HG02884 (cell line): ENCODE data around the gene PPM1L.
A peak's percentile ranks its signal among the peaks of the same experiment; 100 is the strongest.

ENCODE experiments used
- ATAC-seq: cut with Tn5 transposase; IDR thresholded peaks from one replicate; pipeline ENCODE4 v1.9.1; 2021; ENCODE audit warnings: mild to moderate bottlenecking, moderate library complexity; ENCODE audit not compliant: unreplicated experiment

Gene PPM1L

GRCh38 chr3:160758929-160759577 lies 3.0 kb downstream of the PPM1L start:
- no peak for ATAC-seq

DNA sequence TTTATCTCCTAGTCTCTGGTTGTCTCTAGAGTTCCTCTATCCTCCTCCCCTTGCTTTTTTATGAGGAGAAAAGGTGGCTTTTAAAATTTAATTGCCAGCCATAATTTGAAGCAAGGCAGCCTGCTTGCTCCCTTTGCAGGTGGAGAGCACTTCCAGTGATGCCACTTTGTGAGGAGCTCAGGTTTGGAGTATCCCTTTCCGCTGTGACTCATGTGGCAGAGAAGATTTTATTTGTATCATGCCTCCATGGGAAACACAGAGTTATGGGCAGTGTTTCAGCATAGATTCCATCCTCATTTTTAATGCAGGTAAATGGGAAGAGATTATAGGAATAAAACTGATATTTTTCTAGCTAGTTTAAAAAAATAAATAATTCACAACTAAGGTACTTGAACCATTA lies 7.0 kb downstream of the PPM1L start:
- no peak for ATAC-seq

DNA sequence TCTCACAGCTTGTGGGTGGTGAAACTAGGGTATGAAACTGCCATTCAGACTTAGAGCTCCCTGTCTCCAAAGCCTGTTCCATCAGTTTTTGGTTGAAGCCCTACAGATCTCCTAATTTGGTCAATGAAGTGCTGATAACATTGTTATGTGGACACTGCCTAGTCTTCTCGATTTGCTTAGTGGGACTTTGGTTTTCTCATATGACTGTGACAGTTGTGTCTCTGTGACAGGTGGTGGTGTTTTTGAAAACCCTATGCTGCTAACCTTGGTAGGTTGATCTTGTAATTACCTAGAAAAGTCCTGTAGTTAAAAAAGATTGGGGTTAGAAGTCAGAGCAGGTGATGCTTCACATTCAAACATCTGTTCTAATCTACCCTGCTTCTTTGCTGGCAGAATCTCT lies 9.2 kb downstream of the PPM1L start:
- no peak for ATAC-seq

- ATAC-seq: no peak
Observed at GRCh38 chr3:160768031-160768430, 12.0 kb downstream of the PPM1L start.

GRCh38 chr3:160768918-160769317 lies 12.9 kb downstream of the PPM1L start:
- ATAC-seq: no peak

- no peak for ATAC-seq
Observed at GRCh38 chr3:160771811-160772459, 15.9 kb downstream of the PPM1L start.

GRCh38 chr3:160773722-160774121 lies 17.7 kb downstream of the PPM1L start:
- ATAC-seq: no peak

DNA sequence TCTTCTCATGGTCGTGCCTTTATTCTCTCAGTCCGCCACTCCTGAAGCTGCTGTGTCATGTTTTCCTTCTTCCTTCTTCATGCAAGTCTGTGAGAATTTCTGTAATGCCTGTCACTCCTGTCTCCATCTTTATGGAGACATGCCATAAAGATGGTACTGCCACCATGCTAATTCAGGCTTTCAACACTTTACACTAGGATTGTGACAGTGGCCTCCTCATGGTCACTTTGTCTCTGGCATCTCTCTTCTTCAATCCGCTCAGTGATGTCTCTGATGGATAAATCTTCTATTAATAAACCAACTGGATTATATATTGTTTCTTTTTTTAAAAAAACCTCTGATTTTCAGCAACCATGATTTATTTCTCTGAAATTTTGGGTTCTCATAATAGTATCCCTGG lies 18.1 kb downstream of the PPM1L start:
- no peak for ATAC-seq

DNA sequence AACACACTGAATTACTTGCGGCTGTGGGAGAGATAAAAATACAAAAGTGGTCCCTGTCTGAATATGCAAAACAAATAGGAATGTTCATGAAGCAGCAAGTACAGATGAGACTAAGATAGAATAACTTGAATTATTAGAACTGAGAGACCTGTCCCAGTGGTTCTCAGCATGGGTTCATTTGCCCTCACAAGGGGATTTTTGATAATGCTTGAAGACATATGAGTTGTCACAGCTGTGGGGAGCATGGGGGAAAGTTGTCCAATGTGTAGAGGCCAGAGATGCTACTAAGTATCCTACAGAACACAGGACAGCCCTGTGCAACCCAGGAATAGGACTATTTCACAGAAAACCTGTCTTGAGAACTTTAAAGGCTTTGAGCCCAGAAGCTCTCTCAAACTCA lies 22.4 kb downstream of the PPM1L start:
- ATAC-seq: no peak

DNA sequence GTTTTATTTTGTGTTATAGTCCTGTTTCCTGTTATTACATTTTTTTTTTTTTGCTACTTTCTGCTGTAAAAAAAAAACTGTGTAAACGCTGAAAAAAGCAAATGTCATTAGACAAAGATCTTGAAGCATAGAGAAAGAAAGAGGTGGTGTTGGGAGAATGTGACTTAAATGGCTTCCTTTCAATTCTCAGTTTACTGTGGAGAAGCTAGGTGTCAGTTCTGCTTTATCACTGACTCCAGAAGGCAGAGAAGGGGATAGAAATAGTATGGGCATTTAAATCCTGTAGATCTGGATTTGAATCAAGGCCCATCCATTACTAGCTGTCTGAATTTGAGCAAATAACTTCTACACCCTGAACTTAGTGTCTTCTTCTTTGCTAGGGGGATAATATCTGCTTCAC lies 23.0 kb downstream of the PPM1L start:
- ATAC-seq: no peak

DNA sequence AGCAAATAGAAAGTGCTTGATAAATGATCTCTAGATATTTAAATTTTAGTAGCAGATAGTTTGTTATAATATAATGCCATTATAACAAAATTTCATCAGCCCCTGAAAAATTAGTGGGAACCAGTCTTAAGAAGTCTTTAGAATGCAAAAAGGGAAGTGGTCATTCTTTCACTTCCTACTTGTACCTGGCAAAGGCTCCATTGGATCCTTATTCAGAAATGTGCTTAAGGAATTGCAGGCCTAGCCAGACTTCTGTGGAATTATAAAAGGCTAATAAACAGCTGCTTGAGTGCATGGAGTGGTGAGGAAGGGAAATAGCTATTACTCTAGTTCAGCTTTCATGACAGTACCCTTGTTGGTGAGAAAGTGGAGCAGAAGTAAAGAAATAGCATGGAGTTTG lies 24.2 kb downstream of the PPM1L start:
- ATAC-seq: no peak

DNA sequence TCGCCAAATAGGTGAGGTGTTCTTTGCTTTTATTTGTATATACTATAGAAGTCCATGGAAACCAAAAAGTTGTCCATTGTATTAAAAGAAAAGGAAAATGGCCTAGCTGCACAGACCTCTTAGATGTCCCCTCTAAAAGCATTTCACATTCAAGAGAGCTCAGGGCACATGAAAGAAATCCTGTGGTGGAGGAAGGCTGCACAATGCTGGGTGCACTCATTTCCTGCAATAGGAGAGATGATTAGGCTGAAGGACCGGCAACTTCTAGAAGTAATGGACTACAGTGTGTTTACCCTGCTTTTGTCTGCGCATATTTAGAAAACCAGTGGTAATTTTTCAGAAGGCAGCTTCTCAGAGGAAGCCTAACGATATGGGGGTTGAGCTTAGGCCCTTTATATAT lies 25.4 kb downstream of the PPM1L start:
- no peak for ATAC-seq

- ATAC-seq: no peak
Observed at GRCh38 chr3:160781863-160782262, 25.8 kb downstream of the PPM1L start.

DNA sequence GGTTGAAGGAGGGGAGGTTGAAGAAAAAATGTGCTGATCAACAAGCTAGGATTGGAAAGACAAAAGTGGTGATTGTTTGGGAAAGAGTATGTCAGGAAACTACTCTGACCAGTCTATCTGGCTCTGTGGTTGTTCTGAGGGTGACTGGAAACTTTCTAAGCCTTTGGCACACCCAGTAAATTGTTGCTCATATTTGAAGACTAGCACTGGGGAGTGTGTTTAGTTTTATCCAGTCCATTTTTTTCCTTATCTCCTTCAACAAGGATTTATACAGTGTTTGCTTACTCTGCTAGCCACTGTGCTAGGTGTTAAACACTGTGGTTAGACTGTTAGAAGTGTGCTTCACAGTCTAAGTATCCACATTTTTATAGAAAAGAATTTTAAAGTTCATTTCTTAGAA lies 28.8 kb downstream of the PPM1L start:
- ATAC-seq: no peak

- ATAC-seq: no peak
Observed at GRCh38 chr3:160790726-160791125, 34.7 kb downstream of the PPM1L start.

GRCh38 chr3:160792540-160792939 lies 36.5 kb downstream of the PPM1L start:
- ATAC-seq: no peak

DNA sequence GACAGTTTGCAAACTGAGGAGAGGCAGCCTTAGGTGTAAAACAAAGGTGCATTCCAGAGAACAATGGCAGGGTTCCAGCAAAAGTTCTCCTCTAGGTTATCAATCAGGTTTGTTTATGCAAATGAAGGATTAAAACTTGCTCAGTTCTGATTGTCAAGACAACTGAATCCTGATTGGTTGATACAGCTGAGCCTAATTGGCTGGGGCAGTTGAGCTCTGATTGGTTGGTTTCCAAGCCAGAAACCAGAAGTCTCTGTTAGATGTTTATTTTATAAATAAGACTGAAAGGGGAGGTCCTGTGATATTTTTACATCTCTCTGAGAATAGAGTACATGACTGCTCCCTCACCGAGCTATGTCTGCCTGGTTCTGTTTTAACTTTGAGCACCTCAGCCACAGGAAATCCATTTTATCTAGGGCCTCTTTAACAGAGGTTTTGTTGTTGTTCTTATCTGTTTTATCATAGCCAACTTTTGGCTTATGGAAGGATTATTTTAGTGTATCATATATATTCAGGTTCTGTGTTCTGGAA lies 37.8 kb downstream of the PPM1L start:
- ATAC-seq: no peak

DNA sequence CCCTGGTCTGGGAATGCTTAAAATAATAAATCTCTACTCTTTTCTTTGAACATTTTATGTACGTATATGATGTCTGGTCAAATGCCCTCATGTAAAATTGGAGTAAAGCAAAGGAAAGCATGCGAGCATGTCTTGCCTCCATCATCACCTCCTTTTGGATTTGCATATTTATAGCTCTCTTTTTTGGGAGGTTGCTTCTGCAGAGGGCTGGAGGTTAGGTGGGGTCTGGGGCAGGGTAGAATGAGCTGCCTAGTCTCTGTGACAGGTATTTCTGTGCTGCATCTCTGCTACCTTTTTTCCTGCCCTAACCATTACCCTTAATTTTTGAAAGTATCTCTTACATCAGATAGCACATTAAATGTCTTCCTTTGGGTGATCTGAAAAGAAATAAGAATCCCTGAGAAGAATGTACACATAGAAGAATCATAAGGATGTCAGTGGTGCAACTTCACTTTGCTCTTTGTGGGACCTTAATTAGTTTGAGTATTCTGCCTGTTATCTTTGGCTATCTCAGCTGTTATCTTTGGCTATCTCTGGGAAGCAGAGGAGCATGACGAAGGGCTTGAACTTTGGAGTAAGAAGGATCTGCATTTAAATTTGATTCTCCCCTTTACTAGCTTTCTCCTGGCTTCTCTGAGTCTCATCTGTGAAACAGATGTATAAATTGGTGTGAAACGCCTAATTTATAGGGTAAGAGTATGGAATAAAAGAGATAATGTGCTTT lies 40.2 kb downstream of the PPM1L start:
- ATAC-seq: no peak

DNA sequence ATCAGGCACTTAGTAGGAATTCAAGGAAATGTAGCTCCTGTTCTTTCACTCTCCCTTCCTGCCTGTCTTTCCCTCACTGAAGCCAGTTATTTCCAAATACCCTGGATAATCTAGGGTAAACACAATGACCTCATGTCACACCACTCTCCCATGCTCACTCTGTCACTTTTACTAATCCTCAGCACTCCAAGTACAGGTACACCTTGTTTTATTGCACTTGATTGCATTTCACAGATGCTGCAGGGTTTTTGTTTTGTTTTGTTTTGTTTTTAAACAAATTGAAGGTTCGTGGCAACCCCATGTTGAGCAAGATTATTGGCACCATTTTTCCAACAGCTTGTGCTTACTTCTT lies 40.8 kb downstream of the PPM1L start:
- no peak for ATAC-seq

DNA sequence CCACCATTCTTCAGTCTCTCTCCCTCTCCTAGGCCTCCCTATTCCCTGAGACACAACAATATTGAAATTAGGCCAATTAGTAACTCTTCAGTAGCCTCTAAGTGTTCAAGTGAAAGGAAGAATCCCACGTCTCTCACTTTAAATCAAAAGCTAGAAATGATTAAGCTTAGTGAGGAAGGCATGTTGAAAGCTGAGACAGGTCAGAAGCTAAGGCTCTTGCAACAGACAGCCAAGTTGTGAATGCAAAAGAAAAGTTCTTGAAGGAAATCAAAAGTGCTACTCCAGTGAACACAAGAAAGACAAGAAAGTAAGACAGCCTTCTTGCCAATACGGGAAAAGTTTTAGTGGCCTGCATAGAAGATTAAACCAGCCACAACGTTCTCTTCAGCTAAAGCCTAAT lies 41.3 kb downstream of the PPM1L start:
- no peak for ATAC-seq

GRCh38 chr3:160801386-160802118 lies 45.5 kb downstream of the PPM1L start:
- peak; percentile 91 for ATAC-seq
